ENCODE measurements around the gene ACADVL. TPM values are rescaled to one million over a fixed set of nuclear protein-coding genes. Genes with fewer than 3 reads are reported as not detected.
A peak's percentile ranks its signal among the peaks of the same experiment; 100 is the strongest.

Gene ACADVL
- total RNA-seq, 1 donor from 2014 or later: 354 TPM

DNA sequence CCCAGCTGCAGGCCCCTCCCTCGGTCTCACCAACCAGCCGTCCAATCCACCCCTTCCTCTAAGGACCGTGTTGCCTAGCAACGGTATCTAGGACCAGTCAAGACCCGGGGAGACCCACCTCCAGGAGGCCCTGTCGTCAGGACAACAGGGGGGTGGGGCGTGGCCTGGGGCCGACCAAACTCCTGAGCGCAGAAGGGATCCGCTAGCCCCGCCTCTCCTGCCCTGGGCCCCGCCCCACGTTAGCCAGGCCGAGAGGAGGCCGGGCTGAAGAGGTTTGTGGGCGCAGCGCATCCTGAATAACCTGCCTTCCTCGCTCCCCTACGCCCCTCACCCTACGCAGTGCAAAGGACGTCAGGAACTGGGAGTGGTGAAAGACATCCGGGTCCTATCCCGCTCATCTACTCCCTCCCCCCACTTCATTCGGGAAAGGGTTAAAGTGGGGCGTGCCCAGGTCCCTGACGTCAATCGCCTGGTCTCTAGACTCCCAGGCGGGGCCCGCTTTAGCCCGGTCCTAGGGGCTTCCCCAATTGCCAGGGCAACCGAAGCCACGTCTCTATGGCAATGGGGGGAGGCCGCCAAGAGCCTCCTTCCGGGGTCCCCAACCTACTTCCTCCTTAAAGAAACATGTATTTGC, 14.8 kb upstream of the ACADVL start:
- peaks cover 32% of the 10 kb centered on the region for H3K79me2 ChIP-seq (ENCODE audit: insufficient read depth, low read length)
- no peaks in the 10 kb centered on the region for H3K27me3 ChIP-seq (ENCODE audit: insufficient read depth, low read length)
- peak overlapping the region; percentile 59 for H3K4me3 ChIP-seq (ENCODE audit: insufficient read depth, low read depth, low read length)
- Mint-ChIP-seq H3K4me1 (ENCODE audit: low read depth, unreplicated experiment) (peaks cover 25% of the 10 kb centered on the region), H3K9me3 (ENCODE audit: unreplicated experiment) (no peaks in the 10 kb centered on the region), H3K36me3 (ENCODE audit: low read depth, unreplicated experiment) (peaks cover 15% of the 10 kb centered on the region), H3K27me3 (ENCODE audit: low read depth, unreplicated experiment) (no peaks in the 10 kb centered on the region), H3K4me3 (ENCODE audit: unreplicated experiment) (peak overlapping the region; percentile 72), H3K27ac (ENCODE audit: unreplicated experiment) (peak overlapping the region; percentile 85)
- H3K9me3 ChIP-seq (ENCODE audit: insufficient read depth, low read depth, low read length): no peaks in the 10 kb centered on the region
- H4K20me1 ChIP-seq (ENCODE audit: insufficient read depth, low read length): peaks cover 53% of the 10 kb centered on the region
- peak overlapping the region; percentile 83 for H2AFZ ChIP-seq (ENCODE audit: low read depth, low read length)
- H3K4me1 ChIP-seq (ENCODE audit: insufficient read depth, low read length): peaks cover 21% of the 10 kb centered on the region
- H3K27ac ChIP-seq (ENCODE audit: low read depth, low read length): peak overlapping the region; percentile 59
- TF ChIP-seq EZH2 (IDR thresholded peaks at IDR 0.05; ENCODE audit: insufficient read depth, low read length): no peak
- TF ChIP-seq, protein P1, sequence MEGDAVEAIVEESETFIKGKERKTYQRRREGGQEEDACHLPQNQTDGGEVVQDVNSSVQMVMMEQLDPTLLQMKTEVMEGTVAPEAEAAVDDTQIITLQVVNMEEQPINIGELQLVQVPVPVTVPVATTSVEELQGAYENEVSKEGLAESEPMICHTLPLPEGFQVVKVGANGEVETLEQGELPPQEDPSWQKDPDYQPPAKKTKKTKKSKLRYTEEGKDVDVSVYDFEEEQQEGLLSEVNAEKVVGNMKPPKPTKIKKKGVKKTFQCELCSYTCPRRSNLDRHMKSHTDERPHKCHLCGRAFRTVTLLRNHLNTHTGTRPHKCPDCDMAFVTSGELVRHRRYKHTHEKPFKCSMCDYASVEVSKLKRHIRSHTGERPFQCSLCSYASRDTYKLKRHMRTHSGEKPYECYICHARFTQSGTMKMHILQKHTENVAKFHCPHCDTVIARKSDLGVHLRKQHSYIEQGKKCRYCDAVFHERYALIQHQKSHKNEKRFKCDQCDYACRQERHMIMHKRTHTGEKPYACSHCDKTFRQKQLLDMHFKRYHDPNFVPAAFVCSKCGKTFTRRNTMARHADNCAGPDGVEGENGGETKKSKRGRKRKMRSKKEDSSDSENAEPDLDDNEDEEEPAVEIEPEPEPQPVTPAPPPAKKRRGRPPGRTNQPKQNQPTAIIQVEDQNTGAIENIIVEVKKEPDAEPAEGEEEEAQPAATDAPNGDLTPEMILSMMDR (IDR thresholded peaks at IDR 0.05; ENCODE audit: insufficient read depth, low read depth, low read length): no peak
- DNase-seq (ENCODE audit: low read depth) (peak; percentile 69), FAIRE-seq (no peak)
- peaks cover 18% of the 10 kb centered on the region for H3K36me3 ChIP-seq (ENCODE audit: insufficient read depth, low read length)
- peak overlapping the region; percentile 79 for H3K9ac ChIP-seq (ENCODE audit: low read length)
- H3K4me2 ChIP-seq (ENCODE audit: low read length): peak overlapping the region; percentile 90

DNA sequence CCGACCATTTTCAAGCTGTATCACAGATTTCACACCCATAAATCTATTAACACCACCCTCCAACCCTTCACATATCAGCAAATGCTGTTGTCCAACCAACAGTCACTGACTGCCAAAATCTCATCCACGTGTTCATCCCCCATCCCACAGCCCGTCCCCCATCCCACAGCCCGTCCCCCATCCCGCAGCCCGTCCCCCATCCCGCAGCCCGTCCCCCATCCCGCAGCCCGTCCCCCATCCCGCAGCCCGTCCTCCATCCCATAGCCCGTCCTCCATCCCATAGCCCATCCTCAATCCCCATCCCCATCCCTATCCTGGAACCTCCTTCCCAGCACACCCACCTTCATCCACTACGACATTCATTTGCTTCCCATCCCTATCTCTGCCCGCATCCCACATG, 14.2 kb upstream of the ACADVL start:
- Histone ChIP-seq H3K9ac (ENCODE audit: low read length) (peak overlapping the region; percentile 79), H3K4me2 (ENCODE audit: low read length) (peak overlapping the region; percentile 90), H3K79me2 (ENCODE audit: insufficient read depth, low read length) (peaks cover 38% of the 10 kb centered on the region), H3K27ac (ENCODE audit: low read depth, low read length) (peak overlapping the region; percentile 59), H4K20me1 (ENCODE audit: insufficient read depth, low read length) (peaks cover 59% of the 10 kb centered on the region), H2AFZ (ENCODE audit: low read depth, low read length) (peak overlapping the region; percentile 83), H3K9me3 (ENCODE audit: insufficient read depth, low read depth, low read length) (no peaks in the 10 kb centered on the region), H3K36me3 (ENCODE audit: insufficient read depth, low read length) (peaks cover 16% of the 10 kb centered on the region), H3K4me1 (ENCODE audit: insufficient read depth, low read length) (peaks cover 21% of the 10 kb centered on the region), H3K27me3 (ENCODE audit: insufficient read depth, low read length) (no peaks in the 10 kb centered on the region), H3K4me3 (ENCODE audit: insufficient read depth, low read depth, low read length) (peak overlapping the region; percentile 59)
- DNase-seq (ENCODE audit: low read depth): no peak
- Mint-ChIP-seq H3K27me3 (ENCODE audit: low read depth, unreplicated experiment) (no peaks in the 10 kb centered on the region), H3K9me3 (ENCODE audit: unreplicated experiment) (no peaks in the 10 kb centered on the region), H3K36me3 (ENCODE audit: low read depth, unreplicated experiment) (peaks cover 19% of the 10 kb centered on the region), H3K4me3 (ENCODE audit: unreplicated experiment) (peak overlapping the region; percentile 72), H3K27ac (ENCODE audit: unreplicated experiment) (peak overlapping the region; percentile 85), H3K4me1 (ENCODE audit: low read depth, unreplicated experiment) (peaks cover 28% of the 10 kb centered on the region)
- no peak for FAIRE-seq
- no peak for TF ChIP-seq EZH2 (IDR thresholded peaks at IDR 0.05; ENCODE audit: insufficient read depth, low read length)
- TF ChIP-seq, protein P1 (IDR thresholded peaks at IDR 0.05; ENCODE audit: insufficient read depth, low read depth, low read length): no peak

Data from astrocyte (in vitro differentiated cells and primary cell).